GM21367 (cell line): ENCODE data around the gene UNC5C.
"Not testable (repeated sequence)": the region's sequence is repeated elsewhere in the genome, so short reads cannot be mapped to it uniquely, and the experiment has no call there.

Source experiments
- ATAC-seq: cut with Tn5 transposase; IDR thresholded peaks from one replicate; pipeline ENCODE4 v1.9.1; 2021; ENCODE audit not compliant: unreplicated experiment

UNC5C gene

GRCh38 chr4:95186666-95187065 lies 362.1 kb downstream of the UNC5C start:
- no peak for ATAC-seq

DNA sequence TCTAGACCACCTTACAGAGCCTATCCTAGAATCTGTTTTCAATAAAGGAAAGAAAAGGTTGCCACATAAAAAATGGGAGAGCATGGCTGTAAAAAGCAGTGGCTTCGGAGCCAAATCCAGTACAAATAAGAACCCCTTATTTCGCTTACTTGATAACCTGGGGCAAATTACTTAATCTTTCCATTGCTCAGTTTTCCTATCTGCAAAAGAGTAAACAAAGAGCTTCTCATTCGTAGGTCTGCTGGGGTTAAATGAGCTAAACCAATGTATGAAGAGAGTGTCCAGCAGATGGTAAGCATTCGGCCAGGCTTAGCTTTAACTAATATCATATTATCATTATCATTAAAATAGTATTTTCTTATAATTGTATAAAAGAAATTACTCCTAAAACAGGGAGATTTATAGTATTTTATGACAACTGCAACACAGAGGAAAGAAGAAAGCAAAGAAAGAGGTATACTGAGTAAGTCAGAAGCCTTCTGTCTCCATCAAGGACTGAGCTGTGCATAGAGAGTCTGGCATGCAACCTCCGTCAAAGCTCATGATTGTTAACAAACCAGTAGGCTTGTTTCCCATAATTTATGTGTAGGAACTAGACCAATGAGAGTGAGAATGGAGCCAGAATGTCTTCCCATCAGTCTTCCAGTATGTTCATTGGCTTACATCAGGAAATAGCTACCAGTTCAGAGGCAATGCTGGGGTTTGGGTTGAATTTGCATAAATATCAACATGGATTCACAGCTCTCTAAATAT lies 364.9 kb downstream of the UNC5C start:
- ATAC-seq, result no peak

DNA sequence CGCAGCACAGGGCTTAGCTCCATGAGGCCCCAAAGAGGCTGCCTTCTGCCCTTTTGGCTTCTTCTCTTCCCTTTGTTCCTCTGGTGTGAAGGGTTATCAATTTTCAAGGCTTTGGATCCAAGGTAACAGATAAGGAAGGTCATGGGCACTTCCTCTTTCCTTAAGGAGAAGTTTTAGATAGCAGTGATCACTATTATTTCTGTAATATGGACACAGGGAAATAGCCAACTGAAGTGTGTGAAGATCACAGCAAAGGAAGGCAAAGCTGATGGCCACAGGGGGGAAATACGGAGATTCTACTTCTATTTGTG lies 366.8 kb downstream of the UNC5C start:
- no peak for ATAC-seq

DNA sequence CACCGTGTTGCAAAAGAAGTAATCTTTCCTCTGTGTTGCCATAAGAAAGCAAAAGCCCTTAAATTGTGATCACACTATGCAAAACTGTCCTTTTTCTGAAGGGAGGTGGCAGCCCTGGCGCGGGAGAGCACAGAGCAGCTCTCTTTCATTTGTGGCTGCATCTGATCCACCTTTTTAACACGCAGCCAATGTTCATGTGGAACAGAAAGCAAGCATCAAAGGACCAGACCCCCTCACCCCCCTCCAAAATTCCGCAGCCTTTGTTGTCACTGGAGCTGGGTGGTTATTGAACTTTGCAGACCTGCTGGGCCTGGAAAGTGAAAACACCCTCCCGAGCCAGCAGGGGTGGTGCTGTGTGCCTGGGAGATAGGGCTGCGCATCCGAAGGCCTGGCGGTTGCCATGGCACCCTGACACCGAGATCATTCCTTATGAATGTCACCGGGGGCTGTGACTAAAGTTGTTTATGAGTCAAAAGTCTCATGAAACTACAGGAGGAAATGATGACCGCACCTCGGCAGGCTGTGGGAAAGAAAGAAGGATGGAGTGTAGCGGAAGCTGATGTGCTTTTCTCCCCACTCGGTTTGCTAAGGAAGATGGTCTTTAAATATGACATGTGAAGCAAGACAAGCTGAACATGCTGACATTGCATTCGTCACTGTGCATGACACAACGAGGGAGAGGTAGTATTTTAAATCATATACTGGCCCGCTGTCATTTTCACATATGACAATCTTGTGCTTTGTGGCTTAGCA lies 367.4 kb downstream of the UNC5C start:
- no peak for ATAC-seq

DNA sequence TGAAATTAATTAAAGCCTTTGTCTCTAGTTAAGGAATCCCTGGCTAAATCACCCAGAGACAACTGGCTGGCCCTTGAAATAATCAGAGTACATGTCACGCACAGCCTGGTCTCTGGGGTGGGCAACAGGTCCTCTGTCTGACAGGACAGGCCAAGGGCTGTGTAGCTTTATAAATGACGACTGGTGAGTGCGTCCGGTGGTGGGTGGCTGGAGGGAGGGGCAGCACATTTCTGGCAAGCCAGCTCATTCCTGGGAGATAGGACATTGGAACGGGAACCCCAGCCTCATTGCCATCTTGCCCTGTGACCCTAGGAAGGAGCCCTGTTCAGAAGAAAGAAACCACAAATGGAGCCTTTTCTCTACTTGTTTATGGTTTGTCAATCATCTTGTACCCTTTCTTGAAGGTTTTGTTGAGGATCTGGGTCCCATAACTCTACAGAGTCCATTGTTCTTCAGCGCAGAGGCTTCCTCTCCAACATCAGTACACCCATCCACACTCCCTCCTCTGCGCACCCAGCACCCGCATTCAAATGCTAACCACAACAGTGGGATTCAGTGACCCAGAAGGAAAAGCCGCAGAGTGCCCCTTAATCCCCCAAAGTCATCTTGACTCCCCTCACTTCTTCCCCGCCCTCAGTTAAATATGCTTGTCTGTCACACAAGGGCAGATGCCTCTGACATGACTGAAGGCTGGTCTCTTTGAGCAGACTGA lies 368.1 kb downstream of the UNC5C start:
- no peak for ATAC-seq

- ATAC-seq, result no peak
Observed at GRCh38 chr4:95178938-95179337, 369.8 kb downstream of the UNC5C start.

GRCh38 chr4:95171377-95171776 lies 377.4 kb downstream of the UNC5C start:
- not testable (repeated sequence) for ATAC-seq

GRCh38 chr4:95170176-95170575 lies 378.6 kb downstream of the UNC5C start:
- no peak for ATAC-seq

DNA sequence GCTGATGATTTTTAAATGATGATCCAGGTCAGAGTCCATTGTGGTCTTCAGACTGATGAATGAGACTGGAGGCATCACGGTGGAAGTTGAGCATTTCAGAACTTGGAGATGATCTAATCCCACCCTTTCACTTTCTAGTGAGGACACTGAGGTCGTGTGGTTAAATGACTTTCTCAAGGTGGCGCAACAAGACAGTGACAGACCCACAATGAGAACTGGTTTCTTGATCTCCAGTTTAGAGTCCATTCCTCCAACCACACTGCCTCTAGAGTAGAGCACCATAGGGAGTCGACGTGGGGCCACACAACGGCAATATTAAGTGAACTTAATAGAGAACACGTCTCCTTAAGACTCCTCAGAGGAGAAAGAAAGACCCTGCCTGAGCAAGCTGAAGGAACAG lies 381.0 kb downstream of the UNC5C start:
- no peak for ATAC-seq

DNA sequence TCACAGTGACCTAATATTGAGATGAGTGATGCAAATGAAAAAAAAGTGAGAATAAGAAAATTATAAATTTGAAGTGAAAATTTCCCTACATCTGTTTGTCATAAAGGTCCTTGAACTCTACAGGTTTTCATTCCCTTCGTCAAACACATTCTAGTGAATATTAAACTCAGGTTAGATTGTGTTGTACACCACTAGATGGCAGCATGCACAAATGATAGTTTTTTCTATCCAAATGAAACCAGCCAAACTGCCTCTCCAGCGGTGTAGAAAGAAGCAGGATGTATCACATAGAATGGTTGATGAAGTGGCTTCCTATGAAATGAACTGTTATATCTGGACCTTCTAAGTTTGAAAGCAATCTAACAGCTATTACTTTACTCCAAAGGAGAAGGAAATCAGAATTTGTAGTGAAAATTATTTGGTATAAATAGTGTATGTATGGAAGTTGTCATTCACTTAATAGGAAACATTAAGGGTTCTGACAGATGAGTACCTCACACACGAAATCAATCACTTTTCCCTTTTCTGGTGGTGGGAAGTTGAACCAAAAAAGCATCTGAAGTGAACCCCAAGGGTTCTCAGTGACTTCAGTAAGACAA lies 382.7 kb downstream of the UNC5C start:
- peak; percentile 81 for ATAC-seq

- ATAC-seq, result no peak
Observed at GRCh38 chr4:95162867-95163266, 385.9 kb downstream of the UNC5C start.

DNA sequence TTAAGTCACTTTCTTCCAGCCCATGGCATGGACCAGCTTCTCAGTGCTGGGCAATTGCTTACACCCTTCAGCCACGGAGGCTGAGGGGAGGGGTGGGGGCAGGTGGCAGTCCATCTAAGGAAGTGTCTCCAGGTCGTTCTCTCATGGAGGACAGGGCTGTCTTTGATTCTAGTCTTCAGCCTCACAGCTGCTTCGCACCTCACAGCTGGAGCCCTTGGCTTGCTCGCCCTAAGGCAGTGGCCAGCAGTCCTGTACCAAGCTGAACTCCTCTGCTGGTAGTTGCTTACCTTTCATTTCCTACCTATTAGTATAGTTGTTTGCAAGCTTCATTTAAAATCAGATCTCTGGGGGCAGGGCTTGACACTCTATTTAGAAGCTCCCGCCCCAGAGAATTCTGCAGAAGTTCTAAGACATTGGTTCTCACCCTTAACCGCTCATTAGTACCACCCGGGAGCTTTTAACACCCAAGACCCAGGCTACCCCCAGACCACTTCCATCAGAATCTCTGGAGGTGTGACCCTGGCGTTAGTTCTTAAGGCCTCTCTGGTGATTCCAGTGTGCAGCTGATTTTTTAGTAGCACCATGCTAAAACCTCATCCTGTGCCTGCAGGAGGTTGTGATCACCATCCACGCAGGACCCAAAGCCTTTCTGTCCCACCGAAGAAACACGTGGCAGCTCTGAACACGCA lies 386.8 kb downstream of the UNC5C start:
- no peak for ATAC-seq

GRCh38 chr4:95159384-95159783 lies 389.4 kb downstream of the UNC5C start:
- no peak for ATAC-seq

DNA sequence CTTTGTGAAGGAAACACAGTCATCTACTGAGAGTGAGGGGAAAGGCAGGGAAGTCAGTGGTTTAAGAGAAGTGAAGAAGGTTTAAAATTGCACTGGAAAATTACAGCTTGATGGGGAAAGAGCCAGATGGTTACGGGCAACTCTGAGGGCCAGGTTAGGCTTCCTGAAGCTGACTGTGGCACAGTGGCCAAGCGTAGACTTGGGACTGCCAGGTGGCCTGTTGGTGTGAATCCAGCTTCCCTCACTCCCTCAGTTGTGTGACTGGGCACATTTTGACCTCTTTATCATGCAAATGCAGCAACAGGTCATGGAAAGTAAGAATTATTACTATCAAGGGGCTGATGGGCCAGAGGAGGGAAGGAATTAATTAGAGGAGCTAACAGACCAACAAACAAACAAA lies 390.1 kb downstream of the UNC5C start:
- ATAC-seq, result no peak

DNA sequence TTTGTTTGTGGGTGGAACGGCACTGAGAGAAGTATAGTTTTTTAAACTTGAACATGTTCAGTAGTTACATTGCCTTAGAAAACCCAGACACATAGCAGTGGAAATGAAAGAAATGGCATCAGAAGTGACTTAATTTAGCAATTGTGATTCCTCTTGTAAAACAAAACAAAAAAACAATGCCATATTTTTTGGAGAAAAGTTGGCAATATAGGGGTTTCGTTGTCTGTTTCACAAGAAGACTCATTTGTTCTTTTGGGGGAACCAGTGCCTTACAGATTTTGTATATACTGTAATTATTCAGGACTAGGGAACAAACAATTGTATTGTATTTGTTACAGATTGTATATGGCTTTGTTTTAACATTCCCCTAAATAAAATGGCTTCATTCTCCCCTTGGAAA lies 390.7 kb downstream of the UNC5C start:
- no peak for ATAC-seq

GRCh38 chr4:95157596-95157995 lies 391.2 kb downstream of the UNC5C start:
- no peak for ATAC-seq

DNA sequence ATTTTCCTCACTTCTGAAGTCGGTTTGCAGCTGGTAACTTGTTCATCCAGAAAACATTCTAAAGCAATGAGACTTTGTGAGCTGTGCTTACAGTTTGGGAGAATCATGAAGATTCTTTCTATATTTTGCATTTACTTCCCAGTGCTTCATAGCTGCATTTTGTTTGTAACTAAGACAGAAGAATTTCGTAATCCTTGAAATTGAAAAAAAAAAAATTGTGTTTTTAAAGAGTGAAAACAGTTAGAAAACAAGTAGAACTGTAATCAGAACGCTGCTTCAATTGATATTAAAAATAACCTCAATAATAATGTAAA lies 392.4 kb downstream of the UNC5C start:
- no peak for ATAC-seq

GRCh38 chr4:95155759-95156451 lies 392.9 kb downstream of the UNC5C start:
- ATAC-seq, result peak; percentile 59

- no peak for ATAC-seq
Observed at GRCh38 chr4:95153182-95153581, 395.6 kb downstream of the UNC5C start.

GRCh38 chr4:95151255-95151654 lies 397.5 kb downstream of the UNC5C start:
- no peak for ATAC-seq

- no peak for ATAC-seq
Observed at GRCh38 chr4:95142932-95143331, 405.8 kb downstream of the UNC5C start.
